GM23338 (cell line): Measurements from ENCODE around the gene RRBP1.

Experiments used
- CREB1 ChIP-seq: fragments of 250-450 bp; sonication (Bioruptor Pico); IDR thresholded peaks from 2 replicates; pipeline ENCODE4 v1.5.0; 2020; ENCODE audit warnings: low read depth, mild to moderate bottlenecking, moderate library complexity
- EZH2 ChIP-seq: fragments of 200-600 bp; sonication (generic); IDR thresholded peaks from one replicate; pipeline ENCODE4 v1.8.0; 2017; ENCODE audit warnings: antibody characterized with exemption, mild to moderate bottlenecking, low read depth; ENCODE audit not compliant: unreplicated experiment
- EZH2phosphoT487 ChIP-seq: fragments of 200-600 bp; sonication (generic); IDR thresholded peaks from one replicate; pipeline ENCODE4 v1.8.1; 2018; ENCODE audit warnings: antibody characterized with exemption; ENCODE audit not compliant: unreplicated experiment
- POLR2AphosphoS5 ChIP-seq: IDR thresholded peaks from 2 replicates; pipeline ENCODE4 v1.6.1; 2016; ENCODE audit warnings: antibody characterized with exemption, low read depth
- ZNF114 ChIP-seq: fragments of 250-450 bp; sonication (Bioruptor Pico); IDR thresholded peaks from 2 replicates; pipeline ENCODE4 v1.5.0; 2020; ENCODE audit warnings: mild to moderate bottlenecking, moderate library complexity
- TF ChIP-seq, protein P1 (sequence below), 2 experiments: fragments of 200-600 bp in 1 of 2; sonication (generic) in 1 of 2; conservative IDR thresholded peaks; 2 replicates each; pipeline versions ENCODE4 v1.5.1 to v1.6.1; 2016 to 2017; ENCODE audit warnings: antibody characterized with exemption in 2 of 2, low read depth in 2 of 2, mild to moderate bottlenecking in 2 of 2, moderate library complexity in 1 of 2
- TF ChIP-seq, protein P2 (sequence below): IDR thresholded peaks from 2 replicates; pipeline ENCODE4 v1.6.1; 2016; ENCODE audit warnings: antibody characterized with exemption
- TF ChIP-seq, protein P3 (sequence below): IDR thresholded peaks from one replicate; pipeline ENCODE4 v1.6.1; 2018; ENCODE audit warnings: antibody characterized with exemption; ENCODE audit not compliant: unreplicated experiment

DNA sequence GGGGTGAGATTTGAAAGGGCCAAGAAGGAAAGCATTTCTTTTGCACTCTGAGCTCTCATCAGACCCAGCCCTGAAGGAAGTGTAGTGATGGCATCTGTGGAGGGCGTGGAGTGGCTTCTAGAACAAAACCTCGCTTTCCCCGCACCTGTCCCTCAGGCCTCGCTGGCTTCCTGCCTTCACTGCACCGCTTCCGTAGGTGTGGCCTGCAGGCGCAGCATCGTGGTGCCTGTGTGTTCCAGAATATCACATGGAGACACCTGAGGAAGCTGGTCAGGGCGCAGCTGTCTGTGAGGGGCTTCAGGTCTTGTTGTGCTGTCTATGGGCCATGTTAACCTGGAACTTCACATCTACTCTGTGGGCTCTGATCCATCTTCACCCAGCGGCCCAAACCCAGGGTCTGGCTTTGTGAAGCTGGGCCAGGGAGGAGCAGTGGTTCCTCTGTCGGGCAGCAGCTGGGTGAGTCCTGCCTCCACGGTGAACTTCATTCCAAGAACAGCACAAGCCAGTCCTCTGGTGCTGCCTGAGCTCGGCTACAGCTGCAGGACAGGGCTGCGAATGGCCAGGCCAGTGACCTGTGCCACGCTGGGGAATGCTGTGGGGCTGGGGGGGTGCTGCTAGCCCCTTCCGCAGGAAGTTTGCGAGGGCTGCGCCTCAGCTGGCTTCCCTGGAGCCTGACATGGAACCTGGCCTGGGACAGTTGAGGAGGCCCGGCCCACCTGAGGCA lies 71.3 kb downstream of the RRBP1 start:
- no peak for TF ChIP-seq POLR2AphosphoS5
- TF ChIP-seq, protein P1, sequence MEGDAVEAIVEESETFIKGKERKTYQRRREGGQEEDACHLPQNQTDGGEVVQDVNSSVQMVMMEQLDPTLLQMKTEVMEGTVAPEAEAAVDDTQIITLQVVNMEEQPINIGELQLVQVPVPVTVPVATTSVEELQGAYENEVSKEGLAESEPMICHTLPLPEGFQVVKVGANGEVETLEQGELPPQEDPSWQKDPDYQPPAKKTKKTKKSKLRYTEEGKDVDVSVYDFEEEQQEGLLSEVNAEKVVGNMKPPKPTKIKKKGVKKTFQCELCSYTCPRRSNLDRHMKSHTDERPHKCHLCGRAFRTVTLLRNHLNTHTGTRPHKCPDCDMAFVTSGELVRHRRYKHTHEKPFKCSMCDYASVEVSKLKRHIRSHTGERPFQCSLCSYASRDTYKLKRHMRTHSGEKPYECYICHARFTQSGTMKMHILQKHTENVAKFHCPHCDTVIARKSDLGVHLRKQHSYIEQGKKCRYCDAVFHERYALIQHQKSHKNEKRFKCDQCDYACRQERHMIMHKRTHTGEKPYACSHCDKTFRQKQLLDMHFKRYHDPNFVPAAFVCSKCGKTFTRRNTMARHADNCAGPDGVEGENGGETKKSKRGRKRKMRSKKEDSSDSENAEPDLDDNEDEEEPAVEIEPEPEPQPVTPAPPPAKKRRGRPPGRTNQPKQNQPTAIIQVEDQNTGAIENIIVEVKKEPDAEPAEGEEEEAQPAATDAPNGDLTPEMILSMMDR (conservative IDR thresholded peaks at IDR 0.05; ENCODE audit: low read depth in 2 of 2): no peak
- TF ChIP-seq EZH2: no peak
- TF ChIP-seq EZH2phosphoT487: no peak
- no peak for TF ChIP-seq CREB1 (CRISPR knock-in tag)
- TF ChIP-seq ZNF114 (CRISPR knock-in tag): no peak
- TF ChIP-seq, protein P2, sequence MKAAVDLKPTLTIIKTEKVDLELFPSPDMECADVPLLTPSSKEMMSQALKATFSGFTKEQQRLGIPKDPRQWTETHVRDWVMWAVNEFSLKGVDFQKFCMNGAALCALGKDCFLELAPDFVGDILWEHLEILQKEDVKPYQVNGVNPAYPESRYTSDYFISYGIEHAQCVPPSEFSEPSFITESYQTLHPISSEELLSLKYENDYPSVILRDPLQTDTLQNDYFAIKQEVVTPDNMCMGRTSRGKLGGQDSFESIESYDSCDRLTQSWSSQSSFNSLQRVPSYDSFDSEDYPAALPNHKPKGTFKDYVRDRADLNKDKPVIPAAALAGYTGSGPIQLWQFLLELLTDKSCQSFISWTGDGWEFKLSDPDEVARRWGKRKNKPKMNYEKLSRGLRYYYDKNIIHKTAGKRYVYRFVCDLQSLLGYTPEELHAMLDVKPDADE: no peak
- TF ChIP-seq, protein P3, sequence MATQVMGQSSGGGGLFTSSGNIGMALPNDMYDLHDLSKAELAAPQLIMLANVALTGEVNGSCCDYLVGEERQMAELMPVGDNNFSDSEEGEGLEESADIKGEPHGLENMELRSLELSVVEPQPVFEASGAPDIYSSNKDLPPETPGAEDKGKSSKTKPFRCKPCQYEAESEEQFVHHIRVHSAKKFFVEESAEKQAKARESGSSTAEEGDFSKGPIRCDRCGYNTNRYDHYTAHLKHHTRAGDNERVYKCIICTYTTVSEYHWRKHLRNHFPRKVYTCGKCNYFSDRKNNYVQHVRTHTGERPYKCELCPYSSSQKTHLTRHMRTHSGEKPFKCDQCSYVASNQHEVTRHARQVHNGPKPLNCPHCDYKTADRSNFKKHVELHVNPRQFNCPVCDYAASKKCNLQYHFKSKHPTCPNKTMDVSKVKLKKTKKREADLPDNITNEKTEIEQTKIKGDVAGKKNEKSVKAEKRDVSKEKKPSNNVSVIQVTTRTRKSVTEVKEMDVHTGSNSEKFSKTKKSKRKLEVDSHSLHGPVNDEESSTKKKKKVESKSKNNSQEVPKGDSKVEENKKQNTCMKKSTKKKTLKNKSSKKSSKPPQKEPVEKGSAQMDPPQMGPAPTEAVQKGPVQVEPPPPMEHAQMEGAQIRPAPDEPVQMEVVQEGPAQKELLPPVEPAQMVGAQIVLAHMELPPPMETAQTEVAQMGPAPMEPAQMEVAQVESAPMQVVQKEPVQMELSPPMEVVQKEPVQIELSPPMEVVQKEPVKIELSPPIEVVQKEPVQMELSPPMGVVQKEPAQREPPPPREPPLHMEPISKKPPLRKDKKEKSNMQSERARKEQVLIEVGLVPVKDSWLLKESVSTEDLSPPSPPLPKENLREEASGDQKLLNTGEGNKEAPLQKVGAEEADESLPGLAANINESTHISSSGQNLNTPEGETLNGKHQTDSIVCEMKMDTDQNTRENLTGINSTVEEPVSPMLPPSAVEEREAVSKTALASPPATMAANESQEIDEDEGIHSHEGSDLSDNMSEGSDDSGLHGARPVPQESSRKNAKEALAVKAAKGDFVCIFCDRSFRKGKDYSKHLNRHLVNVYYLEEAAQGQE: no peak
